ENCODE measurements around the gene SLC39A9.

GRCh38 chr14:69350892-69351291, 47.6 kb upstream of the SLC39A9 start:
- TF ChIP-seq, protein P1, sequence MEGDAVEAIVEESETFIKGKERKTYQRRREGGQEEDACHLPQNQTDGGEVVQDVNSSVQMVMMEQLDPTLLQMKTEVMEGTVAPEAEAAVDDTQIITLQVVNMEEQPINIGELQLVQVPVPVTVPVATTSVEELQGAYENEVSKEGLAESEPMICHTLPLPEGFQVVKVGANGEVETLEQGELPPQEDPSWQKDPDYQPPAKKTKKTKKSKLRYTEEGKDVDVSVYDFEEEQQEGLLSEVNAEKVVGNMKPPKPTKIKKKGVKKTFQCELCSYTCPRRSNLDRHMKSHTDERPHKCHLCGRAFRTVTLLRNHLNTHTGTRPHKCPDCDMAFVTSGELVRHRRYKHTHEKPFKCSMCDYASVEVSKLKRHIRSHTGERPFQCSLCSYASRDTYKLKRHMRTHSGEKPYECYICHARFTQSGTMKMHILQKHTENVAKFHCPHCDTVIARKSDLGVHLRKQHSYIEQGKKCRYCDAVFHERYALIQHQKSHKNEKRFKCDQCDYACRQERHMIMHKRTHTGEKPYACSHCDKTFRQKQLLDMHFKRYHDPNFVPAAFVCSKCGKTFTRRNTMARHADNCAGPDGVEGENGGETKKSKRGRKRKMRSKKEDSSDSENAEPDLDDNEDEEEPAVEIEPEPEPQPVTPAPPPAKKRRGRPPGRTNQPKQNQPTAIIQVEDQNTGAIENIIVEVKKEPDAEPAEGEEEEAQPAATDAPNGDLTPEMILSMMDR (IDR thresholded peaks at IDR 0.05) = no peak
- no peak for TF ChIP-seq POLR2AphosphoS5 (IDR thresholded peaks at IDR 0.05; ENCODE audit: low read depth, low read length)
- TF ChIP-seq REST (IDR thresholded peaks at IDR 0.05; ENCODE audit: insufficient read depth in 1 of 2, low read depth in 2 of 2, low read length in 1 of 2) = no peak

Measured in Panc1 (cell line).